ENCODE measurements around the gene KLF15.

KLF15 gene

GRCh38 chr3:126360046-126360713 lies 3.0 kb upstream of the KLF15 start:
- DNase-seq, result no peak

- DNase-seq, result no peak
Observed at GRCh38 chr3:126358816-126359181, 1.6 kb upstream of the KLF15 start.

GRCh38 chr3:126358038-126358815 lies 1.0 kb upstream of the KLF15 start:
- DNase-seq, result no peak

- DNase-seq, result no peak
Observed at GRCh38 chr3:126356373-126357264, 589 bp downstream of the KLF15 start.

- peak; percentile 5 for DNase-seq
Observed at GRCh38 chr3:126355777-126356372, 1.3 kb downstream of the KLF15 start.

DNA sequence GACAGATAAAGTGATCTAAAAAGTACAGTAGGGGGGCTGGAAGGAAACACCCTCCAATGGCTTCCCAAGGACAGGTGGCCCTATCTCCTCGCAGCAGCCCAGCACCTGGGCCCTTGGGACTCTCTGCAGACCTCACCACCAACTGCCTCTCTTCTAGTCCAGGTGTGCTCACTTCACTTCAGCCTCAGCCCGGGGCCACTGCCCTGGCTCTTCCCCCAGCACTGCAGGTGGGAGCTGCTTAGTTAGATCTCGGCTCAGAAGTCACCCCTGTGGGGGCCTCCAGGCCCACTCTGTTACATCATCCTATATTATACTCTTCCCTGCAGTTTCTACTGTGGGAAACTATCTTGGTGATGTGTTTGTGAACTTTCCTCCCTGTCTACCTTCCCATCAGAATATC lies 2.0 kb downstream of the KLF15 start:
- DNase-seq, result no peak

- no peak for DNase-seq
Observed at GRCh38 chr3:126354776-126355175, 2.4 kb downstream of the KLF15 start.

DNA sequence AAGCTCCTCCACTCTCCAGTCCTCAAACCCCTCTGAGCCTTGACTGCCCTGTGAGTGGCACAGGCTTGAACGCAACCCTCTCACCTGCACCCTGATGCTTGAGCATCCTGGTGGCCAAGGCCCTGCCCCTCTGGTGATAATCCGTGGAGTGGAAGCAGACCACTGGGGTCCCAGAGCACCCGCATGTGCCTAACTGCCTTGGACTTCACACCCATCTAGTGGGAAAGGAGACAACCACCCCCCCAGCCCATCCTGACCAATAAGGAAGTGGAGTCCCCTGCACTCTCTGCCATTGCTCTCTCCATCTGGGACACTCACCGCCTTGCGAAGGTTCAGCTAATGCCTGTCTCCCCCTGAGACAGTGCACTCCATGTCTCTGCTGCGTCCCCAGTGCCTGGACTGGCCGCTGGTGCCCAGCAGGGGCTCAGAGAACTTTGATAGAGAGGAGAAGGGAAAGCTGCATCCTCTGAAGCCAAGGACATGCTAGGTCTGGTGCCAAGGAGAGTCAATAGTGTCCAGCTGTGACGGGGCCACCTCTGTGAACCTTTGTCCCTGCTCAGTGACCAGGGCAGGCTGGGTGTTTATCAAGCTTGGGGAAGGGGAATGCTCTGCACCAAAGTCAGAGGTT lies 3.4 kb downstream of the KLF15 start:
- DNase-seq, result no peak

DNA sequence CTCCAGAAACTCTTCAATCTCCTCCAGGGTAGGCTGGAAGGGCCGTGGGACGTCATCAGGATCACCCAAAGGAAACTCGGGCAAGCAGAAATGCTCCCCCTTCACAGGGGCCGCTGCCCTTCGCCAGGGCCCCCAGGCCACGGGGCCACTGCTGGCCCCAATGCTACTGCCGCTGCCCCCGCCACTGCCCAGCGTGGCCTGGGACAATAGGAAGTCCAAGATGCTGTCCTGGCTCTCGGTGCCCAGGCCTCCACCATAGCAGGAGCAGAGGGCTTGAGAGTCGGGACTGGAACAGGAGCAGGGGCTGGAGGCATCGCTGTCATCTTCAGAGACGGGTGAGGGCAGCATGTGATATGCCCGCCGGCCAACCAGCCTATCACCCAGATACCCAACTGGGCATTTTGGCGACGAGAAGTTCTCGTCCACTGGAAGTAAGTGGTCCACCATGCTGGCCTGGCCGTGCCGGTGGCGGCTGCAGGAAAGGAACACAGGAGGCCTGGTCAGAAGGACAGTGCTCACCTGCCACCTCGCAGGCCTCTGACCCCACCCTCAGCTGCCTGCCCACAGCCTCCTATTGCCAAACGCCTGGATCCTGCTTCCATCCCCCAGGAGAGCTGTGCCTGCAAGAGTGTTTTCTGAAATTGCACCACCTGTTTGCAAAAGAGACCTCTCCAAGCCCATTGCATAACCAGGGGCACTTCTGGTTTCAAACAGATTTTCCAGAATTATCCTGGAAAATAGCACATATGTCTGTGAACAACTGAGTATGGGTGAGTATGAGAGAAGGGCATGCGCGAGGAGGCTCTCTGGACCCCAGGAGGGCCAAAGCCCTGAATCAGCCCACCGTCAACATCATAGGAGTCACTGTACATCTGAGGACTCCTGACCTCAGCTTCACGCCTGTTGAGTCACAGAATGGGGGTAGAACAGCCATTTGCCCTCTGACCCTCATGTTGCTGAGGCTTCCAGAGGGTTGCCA lies 4.4 kb downstream of the KLF15 start:
- DNase-seq, result no peak

DNA sequence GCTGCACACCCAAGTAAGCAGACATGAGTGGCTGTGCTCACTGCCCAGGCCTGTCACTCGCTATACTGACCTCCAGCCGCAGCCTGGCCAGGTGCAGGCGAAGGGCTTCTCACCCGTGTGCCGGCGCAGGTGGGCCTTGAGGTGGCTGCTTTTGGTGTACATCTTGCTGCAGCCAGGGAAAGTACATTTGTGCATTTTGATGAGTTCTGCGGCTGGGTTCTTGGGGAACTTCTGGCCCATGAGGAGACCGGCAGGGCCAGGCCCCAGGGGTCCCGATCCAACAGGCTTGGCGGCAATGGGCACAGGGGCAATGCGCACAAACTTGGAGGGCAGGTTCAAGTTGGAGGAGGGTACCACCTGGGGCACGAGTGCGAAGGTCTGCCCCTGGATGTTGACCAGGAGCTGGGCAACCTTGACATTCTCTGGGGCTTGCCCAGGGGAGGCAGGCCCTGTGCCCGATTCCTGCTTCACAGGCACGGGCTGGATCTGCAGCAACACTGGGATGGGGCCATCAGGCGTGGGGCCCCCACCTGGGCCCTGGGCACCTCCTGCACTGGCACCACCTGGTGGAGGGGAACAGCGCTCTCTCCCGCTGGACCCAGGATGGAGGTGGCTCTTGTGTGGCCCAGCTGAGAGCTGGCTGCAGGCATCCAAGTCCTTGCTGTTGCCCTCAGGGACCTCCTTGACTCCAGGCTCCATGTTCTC lies 5.3 kb downstream of the KLF15 start:
- DNase-seq, result no peak

GRCh38 chr3:126351086-126351770 lies 6.0 kb downstream of the KLF15 start:
- no peak for DNase-seq

DNA sequence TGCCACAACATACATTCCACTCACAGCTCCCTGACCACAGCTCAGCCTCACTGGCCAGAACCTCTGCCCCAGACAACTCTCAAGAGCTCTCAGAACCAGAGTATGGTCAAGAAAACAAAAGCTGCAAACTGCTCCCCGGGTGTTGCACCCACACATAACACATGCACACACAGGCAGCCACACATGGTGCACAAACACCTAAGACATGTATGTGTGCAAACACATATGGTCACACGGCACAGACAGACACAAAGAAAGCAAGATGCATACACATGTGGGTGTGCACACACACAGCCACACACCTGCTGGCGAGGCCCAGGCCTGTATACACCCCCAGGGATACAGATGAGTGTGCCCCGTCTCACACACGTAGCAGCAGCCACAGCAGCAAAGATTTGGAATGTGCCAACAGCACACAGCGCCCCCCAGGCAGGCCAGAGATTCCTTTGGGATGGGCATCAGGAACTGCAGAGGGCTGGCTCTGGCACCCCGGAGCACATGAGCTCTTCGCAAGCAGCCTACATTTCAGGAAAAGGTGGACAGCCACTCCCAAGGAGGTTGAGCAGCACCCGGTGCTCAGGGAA lies 6.6 kb downstream of the KLF15 start:
- DNase-seq, result no peak

- DNase-seq, result no peak
Observed at GRCh38 chr3:126349611-126350501, 7.4 kb downstream of the KLF15 start.

DNA sequence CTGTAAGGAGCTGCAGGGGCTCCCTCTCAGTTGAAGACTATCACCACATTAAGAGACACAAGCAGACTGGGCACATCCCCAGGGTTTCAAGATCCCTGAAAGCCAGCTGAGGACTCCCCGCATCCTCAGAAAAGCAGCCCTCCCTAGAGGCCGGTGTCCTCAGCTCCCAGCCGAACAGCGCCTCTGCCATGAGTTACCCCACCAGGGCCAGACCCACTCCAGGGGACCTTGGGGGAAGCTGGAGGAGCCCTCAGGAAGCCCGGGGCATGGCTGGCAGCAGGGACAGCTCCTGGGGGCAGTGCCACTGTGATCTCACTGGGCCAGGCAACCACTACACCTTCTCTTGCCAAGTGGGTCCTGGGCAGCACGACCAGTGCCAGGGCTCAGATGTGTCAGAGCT lies 8.1 kb downstream of the KLF15 start:
- no peak for DNase-seq

GRCh38 chr3:126348308-126348920 lies 8.8 kb downstream of the KLF15 start:
- DNase-seq, result no peak

GRCh38 chr3:126347543-126348161 lies 9.6 kb downstream of the KLF15 start:
- no peak for DNase-seq

- DNase-seq, result no peak
Observed at GRCh38 chr3:126346466-126346865, 10.7 kb downstream of the KLF15 start.

All from NCI-H748 treated with DMSO at 0.1 percent for 48 hours (cell line).